AG04450 (cell line): ENCODE measurements around the gene BMPR1A. TPM values are rescaled to one million over a fixed set of nuclear protein-coding genes. Genes with fewer than 3 reads are reported as not detected.
"Not testable (repeated sequence)": the region's sequence is repeated elsewhere in the genome, so short reads cannot be mapped to it uniquely, and the experiment has no call there.

Experiments used
- CTCF ChIA-PET: fragments of 300-600, 350-600 bp; formaldehyde crosslinking; extraction: SDS; loops from one replicate; lab custom pipeline; 2022; ENCODE audit warnings: antibody characterized with exemption, inconsistent platforms; lab: Charles Lee
- POLR2A ChIA-PET: fragments of 350-600 bp; formaldehyde crosslinking; extraction: SDS; loops from one replicate; lab custom pipeline; 2021; ENCODE audit warnings: antibody characterized with exemption, inconsistent platforms; lab: Yijun Ruan, JAX
- DNase-seq: peaks from one replicate; pipeline ENCODE4 v3.0.0-alpha.2; 2011; ENCODE audit warnings: low read depth, low spot score
- H3K27ac ChIP-seq: one replicate; pipeline ENCODE4 v1.5.1; 2012; ENCODE audit warnings: low read depth, low read length, control low read depth
- H3K27me3 ChIP-seq: one replicate; pipeline ENCODE4 v1.6.0; 2012; ENCODE audit warnings: low read length; ENCODE audit not compliant: control insufficient read depth, insufficient read depth
- H3K4me3 ChIP-seq: 2 replicates; pipeline ENCODE4 v1.5.1; 2011; ENCODE audit warnings: mild to moderate bottlenecking, low read depth, low read length, control low read depth
- H3K9me3 ChIP-seq: 2 replicates; pipeline ENCODE4 v1.5.1; 2012; ENCODE audit warnings: low read length; ENCODE audit not compliant: control insufficient read depth, insufficient read depth
- polyA plus RNA-seq: library from polyadenylated mRNA; depleted of rRNA; stranded (reverse); fragments of >200 nt; gene quantifications from 2 replicates; pipeline ENCODE4 v1.2.3, GENCODE V29; 2011
- TF ChIP-seq, protein P1 (sequence below): IDR thresholded peaks from 2 replicates; pipeline ENCODE4 v1.5.1; 2011; ENCODE audit warnings: low read depth, low read length, control low read depth, inconsistent platforms

The BMPR1A gene
- polyA plus RNA-seq, 1 experiment: 41.9 TPM

DNA sequence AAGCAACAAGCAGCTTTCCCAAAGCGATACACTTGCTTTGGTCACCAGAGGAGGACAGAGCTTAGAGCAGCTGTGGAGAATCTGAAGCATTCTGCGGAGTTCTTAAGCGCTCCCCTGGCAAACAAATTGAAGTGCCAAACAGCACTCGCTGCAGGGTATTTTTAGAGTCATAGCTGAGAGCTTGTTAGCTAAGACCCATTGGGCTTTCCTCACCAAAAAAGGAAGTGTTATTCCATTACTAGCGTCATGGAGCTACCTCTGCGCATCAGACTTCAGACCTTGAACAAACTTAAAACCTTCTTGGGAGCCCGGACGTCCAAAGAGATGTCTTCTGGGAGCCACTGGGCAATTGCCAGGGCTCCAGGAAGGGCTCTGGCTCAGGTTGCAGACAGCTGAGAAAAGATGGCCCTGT lies 23.2 kb upstream of the BMPR1A start:
- DNase-seq: no peak
- no peak overlapping the region for H3K27ac ChIP-seq
- H3K9me3 ChIP-seq: no peaks in the 10 kb centered on the region
- POLR2A ChIA-PET: interaction anchor here (1.2 kb wide), 1 partner anchor 22 kb away, joined by 3 read pairs; no protein-coding TSS in a partner anchor
- no peak overlapping the region for H3K4me3 ChIP-seq
- CTCF ChIA-PET: interaction anchor here (0.7 to 1.8 kb wide), 4 partner anchors 10 to 153 kb away, joined by 3 to 6 read pairs (median 3); no protein-coding TSS in a partner anchor
- TF ChIP-seq, protein P1, sequence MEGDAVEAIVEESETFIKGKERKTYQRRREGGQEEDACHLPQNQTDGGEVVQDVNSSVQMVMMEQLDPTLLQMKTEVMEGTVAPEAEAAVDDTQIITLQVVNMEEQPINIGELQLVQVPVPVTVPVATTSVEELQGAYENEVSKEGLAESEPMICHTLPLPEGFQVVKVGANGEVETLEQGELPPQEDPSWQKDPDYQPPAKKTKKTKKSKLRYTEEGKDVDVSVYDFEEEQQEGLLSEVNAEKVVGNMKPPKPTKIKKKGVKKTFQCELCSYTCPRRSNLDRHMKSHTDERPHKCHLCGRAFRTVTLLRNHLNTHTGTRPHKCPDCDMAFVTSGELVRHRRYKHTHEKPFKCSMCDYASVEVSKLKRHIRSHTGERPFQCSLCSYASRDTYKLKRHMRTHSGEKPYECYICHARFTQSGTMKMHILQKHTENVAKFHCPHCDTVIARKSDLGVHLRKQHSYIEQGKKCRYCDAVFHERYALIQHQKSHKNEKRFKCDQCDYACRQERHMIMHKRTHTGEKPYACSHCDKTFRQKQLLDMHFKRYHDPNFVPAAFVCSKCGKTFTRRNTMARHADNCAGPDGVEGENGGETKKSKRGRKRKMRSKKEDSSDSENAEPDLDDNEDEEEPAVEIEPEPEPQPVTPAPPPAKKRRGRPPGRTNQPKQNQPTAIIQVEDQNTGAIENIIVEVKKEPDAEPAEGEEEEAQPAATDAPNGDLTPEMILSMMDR: no peak
- H3K27me3 ChIP-seq: no peaks in the 10 kb centered on the region

DNA sequence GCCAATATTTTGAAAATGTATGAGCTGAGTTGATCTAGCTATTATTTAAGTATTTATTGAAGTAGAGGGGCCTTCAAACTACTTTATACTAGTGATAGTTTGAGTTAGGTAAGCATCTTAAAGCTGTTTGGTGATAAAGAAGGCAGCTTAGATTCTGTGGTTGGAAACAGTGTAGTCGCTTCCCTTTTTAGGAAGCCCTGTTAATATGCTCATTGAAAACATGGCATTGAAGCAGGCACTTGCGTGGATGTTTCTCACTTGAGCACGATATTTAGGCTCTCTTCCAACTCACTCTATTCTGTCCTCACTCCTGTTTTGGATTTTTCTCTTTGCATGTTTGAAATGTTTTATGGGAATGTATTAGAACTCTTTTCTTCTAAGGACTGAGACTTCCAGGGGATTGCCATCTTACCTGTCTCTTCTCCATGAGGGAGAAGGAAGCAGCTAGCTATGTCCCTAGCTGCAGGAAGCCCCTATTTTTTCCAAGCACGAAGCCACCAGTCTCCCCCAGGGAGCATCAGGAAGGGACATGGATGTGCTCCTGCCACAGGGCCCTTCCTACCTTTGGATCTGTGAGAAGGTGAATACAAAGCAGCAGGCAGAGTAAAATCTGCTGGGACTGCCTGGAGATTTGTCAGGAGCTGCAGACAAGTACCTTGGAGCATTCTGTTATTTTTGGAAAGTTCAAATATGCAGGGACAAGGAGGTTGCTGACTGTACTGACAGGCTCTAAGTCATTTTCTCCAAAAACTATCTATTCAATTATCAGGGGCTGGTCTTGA lies 22.0 kb upstream of the BMPR1A start:
- CTCF ChIA-PET: interaction anchor here (1.8 kb wide), 1 partner anchor 41 kb away, joined by 6 read pairs; no protein-coding TSS in a partner anchor
- Histone ChIP-seq H3K27ac (no peak overlapping the region), H3K27me3 (no peaks in the 10 kb centered on the region), H3K4me3 (no peak overlapping the region), H3K9me3 (no peaks in the 10 kb centered on the region)
- TF ChIP-seq, protein P1: no peak
- DNase-seq: no peak
- POLR2A ChIA-PET: no interaction called here

DNA sequence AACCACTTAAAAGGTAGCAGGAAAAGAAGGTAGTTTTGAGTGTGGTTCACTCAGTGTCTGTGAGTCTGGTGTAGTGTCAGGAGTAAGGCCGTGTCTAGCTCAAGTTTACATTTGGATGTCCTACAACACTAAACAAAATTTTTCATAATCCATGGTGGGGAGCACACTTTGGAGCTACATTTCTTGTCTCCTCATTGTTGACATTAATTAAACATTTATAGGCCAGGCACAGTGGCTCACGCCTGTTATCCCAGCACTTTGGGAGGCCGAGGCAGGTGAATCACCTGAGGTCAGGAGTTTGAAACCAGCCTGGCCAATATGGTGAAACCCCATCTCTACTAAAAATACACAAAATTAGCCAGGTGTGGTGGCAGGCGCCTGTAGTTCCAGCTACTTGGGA lies 21.1 kb upstream of the BMPR1A start:
- H3K27ac ChIP-seq, H3K9me3 ChIP-seq, H3K4me3 ChIP-seq, POLR2A ChIA-PET, H3K27me3 ChIP-seq, DNase-seq: not testable (repeated sequence)
- CTCF ChIA-PET: interaction anchor here (0.7 kb wide), 1 partner anchor 235 kb away, joined by 3 read pairs; no protein-coding TSS in a partner anchor

- Histone ChIP-seq H3K4me3 (no peak overlapping the region), H3K27me3 (no peaks in the 10 kb centered on the region), H3K27ac (no peak overlapping the region), H3K9me3 (no peaks in the 10 kb centered on the region; the same call in 1 of the 2 replicates)
- ChIA-PET CTCF (interaction anchor here (0.6 kb wide), 1 partner anchor 284 kb away, joined by 3 read pairs; no protein-coding TSS in a partner anchor), POLR2A (no interaction called here)
- TF ChIP-seq, protein P1: no peak
- no peak for DNase-seq
These were observed 14.2 kb upstream of the BMPR1A start for GRCh38 chr10:86742230-86742629.

DNA sequence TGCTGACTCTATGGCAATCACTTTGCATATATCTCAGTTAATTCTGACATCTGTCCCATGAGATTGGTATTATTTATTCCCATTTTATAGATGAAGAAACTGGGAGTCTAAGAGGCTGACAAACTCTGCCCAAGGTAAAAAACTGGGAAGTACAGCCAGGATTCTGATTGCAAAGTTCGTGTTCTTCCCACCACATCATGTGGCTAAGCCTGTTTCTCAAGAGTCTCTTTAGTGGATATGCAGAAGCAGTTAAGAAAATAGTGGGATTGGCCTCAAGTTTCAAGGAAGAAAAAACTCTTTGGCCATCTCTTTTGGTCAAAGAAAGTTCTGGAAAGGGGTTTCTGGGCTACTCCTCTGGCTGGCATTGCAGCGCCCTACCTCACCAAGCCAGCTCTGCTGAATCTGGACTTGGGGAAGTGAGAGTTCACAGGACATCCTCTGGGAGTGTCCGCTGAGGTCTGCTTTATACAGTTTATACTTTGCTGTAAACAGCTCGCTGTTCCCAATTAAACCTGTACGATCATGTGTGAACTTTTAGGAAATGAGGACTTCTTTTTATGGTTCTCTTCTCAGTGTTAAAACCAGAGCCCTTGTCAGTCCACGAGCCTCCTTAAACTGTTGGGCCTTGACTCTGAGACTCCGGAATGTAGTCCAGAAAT lies 12.2 kb upstream of the BMPR1A start:
- Histone ChIP-seq H3K4me3 (no peak overlapping the region), H3K27me3 (no peaks in the 10 kb centered on the region), H3K27ac (no peak overlapping the region), H3K9me3 (no peaks in the 10 kb centered on the region; the same call in 1 of the 2 replicates)
- ChIA-PET POLR2A (no interaction called here), CTCF (interaction anchor here (1.0 kb wide), 1 partner anchor 156 kb away, joined by 3 read pairs; no protein-coding TSS in a partner anchor)
- no peak for DNase-seq
- TF ChIP-seq, protein P1: no peak
